ENCODE data around the gene PLEKHA3.
"Not testable (repeated sequence)": the region's sequence is repeated elsewhere in the genome, so short reads cannot be mapped to it uniquely, and the experiment has no call there.

The PLEKHA3 gene

GRCh38 chr2:178479275-178479616 is 1.0 kb upstream of the PLEKHA3 start:
- no peak for DNase-seq (ENCODE audit: low read depth)

GRCh38 chr2:178479758-178480226 is 465 bp upstream of the PLEKHA3 start:
- no peak for DNase-seq (ENCODE audit: low read depth)

- no peak for DNase-seq (ENCODE audit: low read depth)
These were observed 2.2 kb downstream of the PLEKHA3 start for GRCh38 chr2:178482437-178482836.

DNA sequence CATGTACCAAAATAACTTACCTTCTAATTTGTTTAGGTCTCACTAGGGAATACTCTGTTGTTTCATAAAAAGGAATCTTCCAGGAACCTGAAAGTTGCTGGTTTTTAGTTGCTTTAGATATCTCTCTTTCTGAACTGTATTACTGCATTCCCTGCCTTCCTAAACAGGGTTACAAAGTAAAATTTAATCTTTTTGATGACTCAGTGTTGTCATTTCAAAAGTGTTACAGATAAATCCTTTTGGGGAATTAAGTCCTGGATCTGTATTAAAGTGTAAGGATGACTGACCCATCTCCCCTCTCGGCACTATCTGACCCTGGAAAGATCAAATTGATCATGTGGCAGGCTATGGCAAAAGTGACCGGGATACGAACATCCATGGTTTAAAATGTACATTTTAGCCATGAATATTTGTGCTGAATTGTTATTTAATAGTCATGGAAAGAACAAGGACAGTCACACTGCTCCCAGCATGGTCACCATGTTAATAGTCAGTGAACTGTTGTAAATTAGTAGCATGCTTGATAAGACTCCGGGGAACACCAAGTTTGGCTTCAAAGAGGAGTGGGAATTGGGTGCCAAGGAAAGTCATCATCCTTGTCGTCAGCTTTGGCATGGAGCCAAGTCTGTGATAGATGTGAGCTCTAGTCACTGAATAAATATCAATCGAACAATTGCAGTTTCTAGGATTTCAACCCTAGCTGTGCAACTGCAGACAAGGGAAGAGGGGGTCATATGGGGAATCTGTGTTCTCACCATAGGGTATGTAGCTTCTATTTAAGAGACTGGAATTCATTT is 4.2 kb downstream of the PLEKHA3 start:
- DNase-seq (ENCODE audit: low read depth), result no peak

GRCh38 chr2:178485356-178485755 is 5.1 kb downstream of the PLEKHA3 start:
- no peak for DNase-seq (ENCODE audit: low read depth)

DNA sequence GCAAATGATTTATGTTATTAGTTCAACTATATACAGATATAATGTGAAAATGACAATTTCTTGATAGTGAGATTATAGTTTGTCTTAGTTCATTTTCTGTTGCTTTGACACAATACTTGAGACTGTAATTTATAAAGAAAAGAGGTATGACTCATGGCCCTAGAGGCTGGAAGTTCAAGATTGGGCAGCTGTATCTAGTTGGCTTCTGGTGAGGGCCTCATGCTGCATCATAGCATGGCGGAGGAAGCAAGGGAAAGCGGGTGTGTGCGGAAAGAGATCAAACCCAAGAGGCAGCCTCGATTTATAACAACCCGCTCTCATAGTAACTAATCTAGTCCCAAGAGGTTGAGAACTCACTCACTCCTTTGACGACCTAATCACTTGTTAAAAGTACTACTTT is 11.4 kb downstream of the PLEKHA3 start:
- DNase-seq (ENCODE audit: low read depth), result no peak

DNA sequence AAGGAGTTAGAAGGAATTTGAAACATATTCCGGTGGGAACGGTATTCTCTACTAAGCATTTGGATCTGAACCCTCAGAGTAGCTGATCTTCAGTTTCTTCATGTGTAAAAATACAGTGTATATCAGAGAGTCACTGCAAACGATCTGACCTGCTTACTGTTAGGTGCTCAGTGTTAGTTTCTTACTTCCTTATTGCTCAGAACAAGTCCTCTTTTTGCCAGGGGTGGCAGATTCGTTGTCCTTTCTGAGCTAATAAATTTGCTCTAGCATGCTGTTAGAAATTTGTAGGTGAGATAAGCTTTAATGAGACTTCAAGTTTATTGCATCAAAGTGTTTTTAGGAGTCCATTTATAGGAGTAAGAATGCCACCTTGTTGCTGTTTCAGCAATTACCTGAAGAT is 15.8 kb downstream of the PLEKHA3 start:
- DNase-seq (ENCODE audit: low read depth), result no peak

GRCh38 chr2:178498137-178498536 is 17.9 kb downstream of the PLEKHA3 start:
- DNase-seq (ENCODE audit: low read depth), result no peak

DNA sequence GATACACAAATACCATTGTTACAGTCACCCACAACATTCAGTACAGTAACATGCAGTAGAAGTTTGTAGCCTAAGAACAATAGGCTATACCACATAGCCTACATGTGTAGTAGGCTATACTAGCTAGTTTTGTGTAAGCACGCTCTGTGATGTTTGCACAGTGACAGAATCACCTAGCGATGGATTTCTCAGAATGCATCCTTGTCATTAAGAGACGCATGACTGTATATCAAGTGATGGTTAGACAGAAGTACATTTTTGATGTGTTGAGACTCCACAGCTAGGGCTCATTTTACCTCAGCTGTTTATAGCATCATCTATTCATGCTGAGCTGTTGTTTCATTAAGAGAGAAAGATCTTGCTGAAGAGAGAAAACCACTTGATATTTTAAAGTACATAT is 19.4 kb downstream of the PLEKHA3 start:
- DNase-seq (ENCODE audit: low read depth), result no peak

DNA sequence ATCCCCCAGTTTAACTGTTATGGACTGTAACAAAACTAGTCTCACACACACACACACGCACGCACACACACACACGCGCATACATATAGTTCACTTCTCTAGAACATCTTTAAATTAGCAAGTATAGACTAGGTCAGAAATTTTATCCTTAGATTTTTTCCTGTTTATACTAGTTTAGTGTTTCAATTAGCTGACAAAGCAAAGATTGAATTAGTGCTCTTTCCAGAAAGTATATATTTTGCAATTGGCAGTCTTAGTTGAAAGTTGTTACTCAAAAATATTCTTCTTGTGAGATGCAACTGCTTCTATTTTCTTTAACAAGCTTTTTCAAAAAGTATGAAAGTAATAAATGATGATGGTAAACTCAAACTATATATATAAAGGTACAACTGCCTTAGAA is 22.5 kb downstream of the PLEKHA3 start:
- no peak for DNase-seq (ENCODE audit: low read depth)

- no peak for DNase-seq (ENCODE audit: low read depth)
These were observed 25.8 kb downstream of the PLEKHA3 start for GRCh38 chr2:178506101-178506500.

- DNase-seq (ENCODE audit: low read depth), result no peak
These were observed 26.3 kb downstream of the PLEKHA3 start for GRCh38 chr2:178506524-178506923.

- no peak for DNase-seq (ENCODE audit: low read depth)
These were observed 26.7 kb downstream of the PLEKHA3 start for GRCh38 chr2:178506949-178507348.

- no peak for DNase-seq (ENCODE audit: low read depth)
These were observed 28.4 kb downstream of the PLEKHA3 start for GRCh38 chr2:178508646-178509045.

DNA sequence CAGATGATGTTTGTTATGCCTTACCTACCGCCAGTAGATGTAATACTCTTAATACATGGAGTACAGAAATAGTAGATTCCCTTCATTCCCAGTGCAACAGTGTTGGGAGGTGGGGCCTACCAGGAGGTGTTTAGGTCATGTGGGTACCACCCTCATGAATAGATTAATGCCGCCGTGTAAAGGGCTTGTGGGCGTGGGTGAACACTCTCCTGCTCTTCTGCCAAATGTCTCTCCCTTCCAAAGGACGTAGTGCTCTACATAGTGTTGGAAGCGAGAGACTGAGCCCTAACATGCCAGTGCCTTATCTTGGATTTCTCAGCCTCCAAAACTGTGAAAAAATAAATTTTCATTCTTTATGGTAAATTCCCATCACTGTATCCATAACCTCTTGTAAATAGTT is 30.1 kb downstream of the PLEKHA3 start:
- DNase-seq (ENCODE audit: low read depth), result no peak

DNA sequence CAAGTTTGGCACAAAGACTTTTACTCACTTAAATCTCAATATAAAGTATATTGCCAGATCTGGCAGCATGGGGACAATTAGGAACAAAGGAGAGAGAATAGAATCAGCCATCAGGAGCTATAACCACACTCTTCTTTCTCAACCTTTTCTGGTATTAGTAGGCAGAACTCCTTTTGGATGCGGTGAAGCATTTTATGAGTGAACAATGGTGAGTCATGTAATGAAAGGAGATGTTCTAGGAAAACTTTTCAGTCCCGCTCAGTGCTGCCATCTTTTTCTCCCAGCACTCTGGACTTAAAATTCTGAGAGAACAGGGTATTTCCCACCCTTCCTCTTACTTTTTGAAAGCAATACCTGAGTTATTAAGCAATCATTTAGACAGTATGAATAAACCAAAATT is 32.2 kb downstream of the PLEKHA3 start:
- DNase-seq (ENCODE audit: low read depth), result no peak

DNA sequence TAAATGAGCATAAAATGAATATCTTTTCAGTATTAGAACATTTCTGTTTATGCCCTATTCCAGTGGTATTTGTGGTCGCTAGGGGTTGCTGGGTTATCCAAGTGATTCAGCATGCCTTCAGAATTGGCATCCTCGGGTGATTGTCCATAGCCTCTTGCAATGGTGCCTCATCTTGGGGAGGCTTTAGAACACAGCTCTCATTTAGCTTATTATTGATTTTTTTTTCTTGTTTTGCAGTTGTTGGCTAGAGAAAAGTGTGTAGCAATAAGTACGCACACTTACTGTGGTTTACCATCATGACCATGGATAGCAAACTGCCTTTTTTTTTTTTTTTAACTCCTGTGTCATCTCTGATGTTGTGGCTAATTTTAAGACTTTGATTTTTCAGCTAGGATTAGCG is 33.6 kb downstream of the PLEKHA3 start:
- no peak for DNase-seq (ENCODE audit: low read depth)

GRCh38 chr2:178514664-178515063 is 34.4 kb downstream of the PLEKHA3 start:
- DNase-seq (ENCODE audit: low read depth), result no peak

GRCh38 chr2:178517496-178517895 is 37.2 kb downstream of the PLEKHA3 start:
- DNase-seq (ENCODE audit: low read depth), result no peak

DNA sequence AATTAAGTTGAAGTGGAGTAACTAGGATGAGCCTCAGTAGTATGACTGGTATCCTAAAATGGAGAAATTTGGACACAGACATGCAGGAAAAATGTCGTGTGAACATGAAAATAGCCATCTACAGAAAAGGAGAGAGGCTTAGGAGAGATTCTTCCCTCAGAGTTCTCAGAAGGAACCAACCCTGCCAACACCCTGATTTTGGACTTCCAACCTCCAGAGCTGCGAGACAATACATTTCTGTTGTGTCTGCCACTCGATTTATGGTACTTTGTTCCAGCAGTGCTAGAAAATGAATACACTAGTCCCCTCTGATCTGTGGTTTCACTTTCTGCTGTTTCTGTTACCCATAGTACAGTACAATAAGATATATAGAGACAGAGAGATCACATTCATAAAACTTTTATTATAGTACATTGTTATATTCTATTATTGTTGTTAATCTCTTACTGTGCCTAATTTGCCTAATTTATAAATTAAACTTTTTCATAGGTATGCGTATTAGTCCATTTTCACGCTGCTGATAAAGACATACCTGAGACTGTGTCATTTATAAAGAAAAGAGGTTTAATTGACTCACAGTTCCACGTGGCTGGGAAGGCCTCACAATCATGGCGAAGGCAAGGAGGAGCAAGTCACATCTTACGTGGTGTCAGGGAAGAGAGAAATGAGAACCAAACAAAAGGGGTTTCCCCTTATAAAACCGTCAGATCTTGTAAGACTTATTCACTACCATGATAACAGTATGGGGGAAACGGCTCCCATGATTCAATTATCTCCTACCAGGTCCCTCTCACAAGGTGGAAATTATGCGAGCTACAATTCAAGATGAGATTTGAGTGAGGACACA is 41.3 kb downstream of the PLEKHA3 start:
- no peak for DNase-seq (ENCODE audit: low read depth)

GRCh38 chr2:178522950-178523595 is 42.8 kb downstream of the PLEKHA3 start:
- DNase-seq (ENCODE audit: low read depth), result peak; percentile 37

GRCh38 chr2:178523596-178524134 is 43.4 kb downstream of the PLEKHA3 start:
- no peak for DNase-seq (ENCODE audit: low read depth)

DNA sequence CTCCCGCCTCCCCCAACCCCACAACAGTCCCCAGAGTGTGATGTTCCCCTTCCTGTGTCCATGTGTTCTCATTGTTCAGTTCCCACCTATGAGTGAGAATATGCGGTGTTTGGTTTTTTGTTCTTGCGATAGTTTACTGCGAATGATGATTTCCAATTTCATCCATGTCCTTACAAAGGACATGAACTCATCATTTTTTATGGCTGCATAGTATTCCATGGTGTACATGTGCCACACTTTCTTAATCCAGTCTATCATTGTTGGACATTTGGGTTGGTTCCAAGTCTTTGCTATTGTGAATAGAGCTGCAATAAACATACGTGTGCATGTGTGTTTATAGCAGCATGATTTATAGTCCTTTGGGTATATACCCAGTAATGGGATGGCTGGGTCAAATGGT is 44.8 kb downstream of the PLEKHA3 start:
- not testable (repeated sequence) for DNase-seq (ENCODE audit: low read depth)
